ENCODE results near the gene EIF3B. TPM values are rescaled to one million over a fixed set of nuclear protein-coding genes. Genes with fewer than 3 reads are reported as not detected.
"Not testable (repeated sequence)": the region's sequence is repeated elsewhere in the genome, so short reads cannot be mapped to it uniquely, and the experiment has no call there.

Gene EIF3B
- total RNA-seq, 1 donor from 2014 or later = 196 TPM

GRCh38 chr7:2374830-2375728 lies 20.5 kb downstream of the EIF3B start:
- intact Hi-C loops (cut with micrococcal nuclease) = no loop called here

- intact Hi-C loops (cut with micrococcal nuclease) = no loop called here
Measured at GRCh38 chr7:2376351-2377154, 21.9 kb downstream of the EIF3B start.

GRCh38 chr7:2377492-2377891 lies 22.9 kb downstream of the EIF3B start:
- intact Hi-C loops (cut with micrococcal nuclease) = not testable (repeated sequence)

DNA sequence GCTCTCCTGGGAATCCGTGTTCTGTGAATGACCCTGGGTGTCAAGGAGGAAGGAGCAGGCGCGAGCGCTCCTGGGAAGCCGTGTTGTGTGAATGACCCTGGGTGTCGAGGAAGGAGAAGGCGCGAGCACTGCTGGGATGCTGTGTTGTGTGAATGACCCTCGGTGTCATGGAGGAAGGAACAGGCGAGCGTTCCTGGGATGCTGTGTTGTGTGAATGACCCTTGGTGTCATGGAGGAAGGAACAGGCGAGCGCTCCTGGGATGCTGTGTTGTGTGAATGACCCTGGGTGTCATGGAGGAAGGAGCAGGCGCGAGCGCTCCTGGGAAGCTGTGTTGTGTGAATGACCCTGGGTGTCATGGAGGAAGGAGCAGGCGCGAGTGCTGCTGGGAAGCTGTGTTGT lies 23.5 kb downstream of the EIF3B start:
- intact Hi-C loops (cut with micrococcal nuclease) = not testable (repeated sequence)

DNA sequence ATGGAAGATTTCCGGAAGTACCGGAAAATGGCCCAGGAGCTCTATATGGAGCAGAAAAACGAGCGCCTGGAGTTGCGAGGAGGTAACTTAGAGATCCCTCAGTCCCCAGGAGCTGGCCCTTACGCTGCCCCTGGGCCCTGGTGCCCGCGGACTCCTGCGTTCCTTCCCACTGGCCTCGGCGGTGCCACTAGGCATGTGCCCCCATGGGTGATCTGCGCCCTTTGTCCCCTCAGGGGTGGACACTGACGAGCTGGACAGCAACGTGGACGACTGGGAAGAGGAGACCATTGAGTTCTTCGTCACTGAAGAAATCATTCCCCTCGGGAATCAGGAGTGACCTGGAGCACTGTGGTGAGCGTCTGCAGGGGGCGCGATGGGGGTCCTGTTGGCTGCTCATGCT lies 24.5 kb downstream of the EIF3B start:
- intact Hi-C loops (cut with micrococcal nuclease) = no loop called here

DNA sequence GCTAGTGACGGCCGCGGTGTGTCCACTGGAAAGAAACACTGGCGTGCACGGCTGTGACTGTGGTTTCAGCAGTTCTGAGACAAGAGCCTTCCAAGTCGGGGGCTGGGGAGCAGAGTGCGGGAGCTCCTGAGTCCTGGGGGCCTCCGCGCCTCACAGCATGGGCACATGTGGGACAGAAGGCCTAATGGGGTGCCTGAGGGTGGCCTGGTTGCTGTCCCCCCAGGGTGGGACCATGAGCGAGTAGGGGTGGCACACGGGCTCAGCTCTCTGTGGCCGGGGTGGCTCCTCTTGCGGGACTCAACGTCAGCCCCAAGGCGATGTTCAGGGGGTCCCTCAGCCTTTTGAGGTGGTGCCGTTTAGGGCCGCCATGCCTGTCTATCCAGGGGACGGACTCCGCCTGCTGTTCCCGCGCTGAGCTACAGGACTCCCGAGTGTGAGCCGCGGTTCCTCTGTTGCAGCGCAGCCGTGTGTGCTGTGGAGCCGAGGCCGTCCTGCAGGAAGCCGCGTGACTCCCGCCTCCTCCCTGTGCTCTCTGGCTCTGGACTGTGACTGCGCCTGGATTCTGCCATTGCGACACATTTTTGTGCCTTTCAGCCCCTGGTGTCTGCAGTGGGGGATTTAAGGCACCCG lies 25.3 kb downstream of the EIF3B start:
- intact Hi-C loops (cut with micrococcal nuclease) = no loop called here

DNA sequence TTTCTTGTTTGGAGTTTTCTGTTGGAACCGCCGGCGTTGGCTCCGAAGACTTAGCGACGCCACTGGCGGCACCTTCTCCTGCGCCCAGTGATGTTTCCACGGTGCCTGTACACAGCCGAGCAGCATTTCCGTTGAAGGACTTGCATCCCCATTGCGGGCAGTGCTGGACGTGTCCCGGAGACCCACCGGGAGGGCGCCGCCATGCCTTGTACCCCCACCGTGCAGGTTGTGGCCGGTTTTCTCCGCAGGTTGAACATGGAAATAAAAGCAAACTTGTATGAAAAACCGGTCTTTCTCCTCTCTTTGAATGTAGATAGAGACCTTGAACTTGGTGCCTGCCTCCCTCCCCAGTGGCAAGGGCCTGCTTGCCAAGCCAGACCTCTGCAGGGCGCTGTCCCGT lies 25.8 kb downstream of the EIF3B start:
- intact Hi-C loops (cut with micrococcal nuclease) = no loop called here

GRCh38 chr7:2381227-2381626 lies 26.6 kb downstream of the EIF3B start:
- intact Hi-C loops (cut with micrococcal nuclease) = no loop called here

DNA sequence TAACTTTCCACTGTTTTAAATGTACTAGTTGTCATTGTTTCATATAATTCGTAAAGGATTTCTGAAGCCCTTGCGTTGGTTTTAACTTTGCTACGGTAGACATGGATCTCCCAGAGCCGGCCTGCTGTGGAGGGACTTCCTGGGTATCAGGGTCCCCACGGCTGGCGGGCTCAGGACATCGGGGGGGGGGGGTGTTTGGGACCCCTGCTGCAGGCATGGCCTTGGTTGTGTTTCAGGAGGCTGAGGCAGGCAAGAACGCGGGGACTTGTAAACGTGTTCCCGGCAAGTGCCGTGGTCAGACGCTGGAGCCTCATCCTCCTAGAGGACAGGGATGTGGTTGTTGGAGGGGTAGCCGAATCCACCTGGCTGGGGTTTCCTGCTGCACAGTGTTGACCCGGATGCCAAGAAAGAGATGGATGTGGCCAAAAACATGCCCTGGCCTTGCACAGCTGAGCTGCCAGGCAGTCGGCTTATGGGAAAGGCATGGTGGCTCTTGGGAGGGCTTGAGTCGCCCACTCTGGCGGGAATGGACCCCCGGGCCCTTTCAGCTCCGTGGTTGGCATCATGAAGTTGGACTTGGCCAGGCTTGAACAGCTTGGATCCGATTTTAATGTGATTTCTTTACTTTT lies 27.4 kb downstream of the EIF3B start:
- intact Hi-C loops (cut with micrococcal nuclease) = no loop called here

GRCh38 chr7:2383543-2384274 lies 29.1 kb downstream of the EIF3B start:
- intact Hi-C loops (cut with micrococcal nuclease) = no loop called here

- intact Hi-C loops (cut with micrococcal nuclease) = no loop called here
Measured at GRCh38 chr7:2384354-2385243, 30.0 kb downstream of the EIF3B start.

DNA sequence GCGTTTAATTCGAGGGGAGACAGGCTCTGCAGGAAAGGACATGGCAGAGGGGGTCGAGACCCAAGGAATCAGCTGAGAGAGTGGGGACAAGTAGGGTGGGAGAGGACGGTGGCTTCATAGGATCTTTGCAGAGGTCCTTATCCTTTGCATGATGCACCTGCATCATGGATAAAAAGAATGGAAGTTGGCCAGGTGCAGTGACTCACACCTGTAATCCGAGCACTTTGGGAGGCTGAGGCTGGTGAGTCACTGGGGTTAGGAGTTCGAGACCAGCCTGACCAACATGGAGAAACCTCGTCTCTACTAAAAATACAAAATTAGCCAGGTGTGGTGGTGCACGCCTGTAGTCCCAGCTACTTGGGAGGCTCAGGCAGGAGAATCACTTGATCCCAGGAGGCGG lies 31.5 kb downstream of the EIF3B start:
- intact Hi-C loops (cut with micrococcal nuclease) = not testable (repeated sequence)

DNA sequence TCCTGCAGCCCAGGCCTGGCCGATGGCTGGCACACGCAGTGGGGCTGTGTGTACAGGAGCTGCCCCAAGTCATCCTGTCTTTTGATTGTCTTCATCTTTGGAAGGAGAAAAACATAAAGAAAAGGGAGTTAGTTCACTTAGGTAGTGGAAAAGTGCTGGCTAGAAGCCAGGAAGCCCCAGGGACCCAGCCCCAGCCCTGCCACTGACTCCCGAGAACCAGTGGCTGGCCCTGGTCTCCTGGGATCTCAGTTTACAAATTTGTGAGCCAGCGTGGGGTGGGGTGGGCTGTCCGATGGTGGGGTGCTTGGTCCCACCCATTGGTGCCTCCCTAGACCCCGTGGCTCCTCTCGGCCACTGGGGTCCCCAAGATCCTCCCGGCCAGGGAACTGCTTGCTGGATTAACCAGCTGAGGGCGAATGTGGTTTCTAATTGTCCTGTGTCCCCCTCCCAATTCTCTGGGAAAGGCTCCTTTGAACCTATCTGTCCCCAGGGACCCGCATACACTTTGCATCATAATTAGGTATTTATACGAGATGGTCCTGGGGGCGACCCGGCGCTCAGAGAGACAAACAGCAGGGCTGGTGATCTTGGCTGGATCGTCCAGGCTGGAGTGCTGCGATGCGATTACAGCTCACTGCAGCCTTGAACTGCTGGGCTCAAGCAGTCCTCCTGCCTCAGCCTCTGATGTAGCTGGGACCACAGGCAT lies 32.5 kb downstream of the EIF3B start:
- intact Hi-C loops (cut with micrococcal nuclease) = no loop called here

DNA sequence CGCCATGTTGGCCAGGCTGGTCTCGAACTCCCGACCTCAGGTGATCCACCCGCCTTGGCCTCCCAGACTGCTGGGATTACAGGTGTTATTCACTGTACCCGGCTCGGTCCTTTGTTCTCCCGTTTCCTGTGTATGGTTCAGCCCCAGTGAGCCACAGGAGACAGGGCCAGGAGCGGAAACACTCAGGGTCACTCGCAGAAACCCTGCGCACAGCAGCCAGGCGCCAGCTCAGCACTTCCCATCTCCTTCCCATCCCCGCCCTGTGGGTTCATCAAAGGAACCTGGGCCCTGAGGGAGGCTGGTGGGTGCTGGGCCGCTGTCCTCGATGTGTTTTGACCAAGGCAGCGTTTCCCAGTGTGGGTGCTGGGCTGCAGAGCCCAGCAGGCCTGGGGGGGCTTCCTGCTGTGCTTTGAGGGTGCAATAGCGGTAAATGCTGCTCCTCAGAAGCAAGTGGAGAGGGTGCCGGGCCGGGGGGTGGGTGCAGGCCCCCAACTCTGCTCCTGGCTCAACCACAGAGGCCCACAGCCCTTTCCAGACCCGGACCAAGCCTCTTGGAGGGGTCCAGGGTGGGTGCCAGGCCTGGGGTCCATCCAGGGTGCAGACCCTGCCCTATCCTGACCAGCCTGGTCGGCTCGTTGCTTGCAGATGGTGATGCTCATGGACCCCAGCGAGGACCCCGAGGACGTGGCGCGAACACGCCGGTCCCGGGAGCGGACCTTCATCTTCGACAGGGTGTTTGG lies 33.4 kb downstream of the EIF3B start:
- intact Hi-C loops (cut with micrococcal nuclease) = no loop called here

- intact Hi-C loops (cut with micrococcal nuclease) = no loop called here
Measured at GRCh38 chr7:2388637-2388954, 34.0 kb downstream of the EIF3B start.

- intact Hi-C loops (cut with micrococcal nuclease) = not testable (repeated sequence)
Measured at GRCh38 chr7:2390020-2390816, 35.6 kb downstream of the EIF3B start.

- intact Hi-C loops (cut with micrococcal nuclease) = no loop called here
Measured at GRCh38 chr7:2393706-2394105, 39.1 kb downstream of the EIF3B start.

GRCh38 chr7:2394566-2395082 lies 40.0 kb downstream of the EIF3B start:
- intact Hi-C loops (cut with micrococcal nuclease) = no loop called here

Data from T-helper 2 cell treated with Interferon-gamma antibody and Interleukin-4, amounts not matched to agents 100 ng/mL and 5 ng/mL, for 36 hours (primary cell).